WERI-Rb-1 (cell line): Measurements from ENCODE around the gene PATE3.

ENCODE experiments used
- DNase-seq: peaks from one replicate; pipeline ENCODE4 v3.0.0-alpha.2; 2020
- H3K27ac ChIP-seq: fragments of 250-450 bp; sonication (Bioruptor Pico); 2 replicates; pipeline ENCODE4 v1.5.1; 2020; ENCODE audit warnings: mild to moderate bottlenecking, moderate library complexity
- H3K27me3 ChIP-seq: fragments of 250-450 bp; sonication (Bioruptor Pico); 2 replicates; pipeline ENCODE4 v1.5.1; 2021; ENCODE audit warnings: mild to moderate bottlenecking, low read depth, moderate library complexity; ENCODE audit not compliant: insufficient read depth, severe bottlenecking
- H3K36me3 ChIP-seq: fragments of 250-450 bp; sonication (Bioruptor Pico); 2 replicates; pipeline ENCODE4 v1.5.1; 2020; ENCODE audit warnings: mild to moderate bottlenecking, moderate library complexity
- H3K4me3 ChIP-seq: 2 replicates; pipeline ENCODE4 v1.5.1; 2011; ENCODE audit warnings: low read depth, mild to moderate bottlenecking, control low read depth, low read length
- H3K9me3 ChIP-seq: fragments of 250-450 bp; sonication (Bioruptor Pico); 2 replicates; pipeline ENCODE4 v1.5.1; 2021; ENCODE audit warnings: mild to moderate bottlenecking, moderate library complexity; ENCODE audit not compliant: severe bottlenecking
- TF ChIP-seq, protein P1 (sequence below): IDR thresholded peaks from 2 replicates; pipeline ENCODE4 v1.5.1; 2011; ENCODE audit warnings: low read depth, mild to moderate bottlenecking, control low read depth, inconsistent platforms, low read length

The PATE3 gene

DNA sequence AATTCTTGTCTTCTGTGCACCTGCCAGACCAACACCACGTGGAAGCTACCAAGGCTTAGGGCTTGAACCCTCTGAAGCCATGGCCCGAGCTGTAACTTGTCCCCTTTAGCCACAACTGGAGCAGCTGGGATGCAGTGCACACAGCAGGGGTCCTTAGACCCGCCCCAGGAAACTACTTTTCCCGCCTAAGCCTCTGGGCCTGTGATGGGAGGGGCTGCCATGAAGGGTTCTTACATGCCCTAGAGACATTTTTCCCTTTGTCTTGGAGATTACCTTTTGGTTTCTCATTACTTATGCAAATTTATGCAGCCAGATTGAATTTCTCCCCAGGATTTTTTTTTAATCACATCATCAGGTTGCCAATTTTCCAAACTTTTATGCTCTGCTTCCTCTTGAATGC lies 9.7 kb downstream of the PATE3 start:
- H3K27me3 ChIP-seq: no peaks in the 10 kb centered on the region
- TF ChIP-seq, protein P1, sequence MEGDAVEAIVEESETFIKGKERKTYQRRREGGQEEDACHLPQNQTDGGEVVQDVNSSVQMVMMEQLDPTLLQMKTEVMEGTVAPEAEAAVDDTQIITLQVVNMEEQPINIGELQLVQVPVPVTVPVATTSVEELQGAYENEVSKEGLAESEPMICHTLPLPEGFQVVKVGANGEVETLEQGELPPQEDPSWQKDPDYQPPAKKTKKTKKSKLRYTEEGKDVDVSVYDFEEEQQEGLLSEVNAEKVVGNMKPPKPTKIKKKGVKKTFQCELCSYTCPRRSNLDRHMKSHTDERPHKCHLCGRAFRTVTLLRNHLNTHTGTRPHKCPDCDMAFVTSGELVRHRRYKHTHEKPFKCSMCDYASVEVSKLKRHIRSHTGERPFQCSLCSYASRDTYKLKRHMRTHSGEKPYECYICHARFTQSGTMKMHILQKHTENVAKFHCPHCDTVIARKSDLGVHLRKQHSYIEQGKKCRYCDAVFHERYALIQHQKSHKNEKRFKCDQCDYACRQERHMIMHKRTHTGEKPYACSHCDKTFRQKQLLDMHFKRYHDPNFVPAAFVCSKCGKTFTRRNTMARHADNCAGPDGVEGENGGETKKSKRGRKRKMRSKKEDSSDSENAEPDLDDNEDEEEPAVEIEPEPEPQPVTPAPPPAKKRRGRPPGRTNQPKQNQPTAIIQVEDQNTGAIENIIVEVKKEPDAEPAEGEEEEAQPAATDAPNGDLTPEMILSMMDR: no peak
- H3K9me3 ChIP-seq: peaks cover 4% of the 10 kb centered on the region
- no peaks in the 10 kb centered on the region for H3K36me3 ChIP-seq
- H3K4me3 ChIP-seq: no peak overlapping the region
- no peak overlapping the region for H3K27ac ChIP-seq
- DNase-seq: no peak

DNA sequence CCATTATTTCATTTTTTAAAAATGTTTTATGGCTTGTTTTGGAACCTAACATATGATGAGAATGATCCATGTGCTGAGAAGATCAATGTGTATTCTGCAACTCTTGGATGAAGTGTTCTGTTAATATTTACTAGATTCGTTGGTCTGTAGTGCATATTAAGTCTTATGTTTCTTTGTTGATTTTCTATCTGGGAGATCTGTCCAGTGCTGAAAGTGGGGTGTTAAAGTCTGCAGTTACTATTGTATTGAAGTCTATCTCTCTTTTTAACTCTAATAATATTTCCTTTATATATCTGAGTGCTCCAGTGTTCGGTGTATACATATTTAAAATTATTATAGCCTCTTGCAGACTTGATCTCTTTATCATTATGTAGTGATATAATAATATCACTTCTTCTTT lies 11.9 kb downstream of the PATE3 start:
- Histone ChIP-seq H3K9me3 (peaks cover 10% of the 10 kb centered on the region), H3K4me3 (no peak overlapping the region), H3K27me3 (peaks cover 7% of the 10 kb centered on the region), H3K36me3 (no peaks in the 10 kb centered on the region), H3K27ac (no peak overlapping the region)
- DNase-seq: no peak
- TF ChIP-seq, protein P1: no peak

DNA sequence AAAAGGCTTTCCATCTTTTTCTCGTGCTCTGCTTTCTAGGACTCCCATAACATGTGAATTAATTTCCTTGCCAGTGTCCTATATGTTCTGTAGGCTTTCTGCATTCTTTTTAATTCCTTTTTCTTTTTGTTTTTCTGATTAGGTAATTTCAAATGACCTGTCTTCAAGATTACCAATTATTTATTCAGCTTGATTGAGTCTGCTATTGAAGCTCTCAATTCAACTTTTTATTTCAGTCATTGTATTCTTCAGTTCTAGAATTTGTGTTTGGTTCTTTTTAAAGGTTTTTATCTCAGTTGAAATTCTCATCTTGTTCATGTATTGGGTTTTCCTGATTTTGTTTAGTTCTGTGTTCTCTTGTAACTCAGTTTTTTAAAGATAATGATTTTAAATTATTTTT lies 14.5 kb downstream of the PATE3 start:
- H3K36me3 ChIP-seq: no peaks in the 10 kb centered on the region
- H3K27ac ChIP-seq: no peak overlapping the region
- DNase-seq: no peak
- H3K4me3 ChIP-seq: no peak overlapping the region
- TF ChIP-seq, protein P1: no peak
- H3K27me3 ChIP-seq: peaks cover 19% of the 10 kb centered on the region
- H3K9me3 ChIP-seq: peaks cover 10% of the 10 kb centered on the region

DNA sequence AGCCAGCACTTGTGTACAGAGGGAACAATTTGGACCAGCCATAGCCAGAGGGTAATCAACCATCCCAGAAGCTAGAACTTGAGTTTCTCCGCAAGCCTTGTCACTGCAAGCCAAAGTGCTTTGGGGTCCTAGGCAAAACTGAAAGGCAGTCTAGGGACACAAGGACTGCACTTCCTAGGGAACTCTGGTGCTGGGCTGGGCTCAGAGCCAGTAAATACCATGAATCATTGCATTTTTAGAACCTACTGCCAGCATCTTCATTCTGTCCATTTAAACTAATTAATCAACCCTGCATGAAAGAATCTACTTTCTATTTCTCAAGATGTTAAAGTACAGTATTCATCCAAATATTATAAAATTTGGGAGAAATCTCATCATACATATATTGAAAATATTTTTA lies 20.0 kb downstream of the PATE3 start:
- TF ChIP-seq, protein P1: no peak
- Histone ChIP-seq H3K36me3 (no peaks in the 10 kb centered on the region), H3K9me3 (peaks cover 3% of the 10 kb centered on the region), H3K27me3 (peaks cover 23% of the 10 kb centered on the region), H3K27ac (no peak overlapping the region), H3K4me3 (no peak overlapping the region)
- DNase-seq: no peak

DNA sequence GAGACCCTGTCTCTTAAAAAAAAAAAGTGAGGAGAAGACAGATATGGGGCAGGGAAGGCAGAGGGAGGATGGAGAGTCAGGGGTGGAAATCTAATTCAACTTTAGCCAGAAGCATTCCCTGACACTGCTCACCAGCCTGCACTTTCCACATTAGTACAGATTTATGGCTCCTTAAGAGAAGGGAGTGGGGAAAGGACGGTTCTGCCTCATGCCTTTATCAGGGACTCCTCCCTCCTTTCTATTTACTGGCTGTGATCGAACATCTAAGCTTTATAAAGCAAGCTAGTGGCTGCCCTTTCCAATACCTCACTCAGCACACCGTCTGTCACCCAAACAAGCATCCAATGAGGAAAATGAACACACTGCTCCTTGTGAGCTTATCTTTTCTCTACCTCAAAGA lies 45.1 kb downstream of the PATE3 start, which contains the start of gene PATE4:
Gene PATE4 (plus strand): TSS at position 301 of the 400 bp plus-strand sequence. CDS start 44 bp downstream, at position 345.
- no peaks in the 10 kb centered on the region for H3K36me3 ChIP-seq
- H3K9me3 ChIP-seq: no peaks in the 10 kb centered on the region
- peaks cover 44% of the 10 kb centered on the region for H3K27me3 ChIP-seq
- H3K4me3 ChIP-seq: no peak within 1 kb of the TSS
- no peak within 1 kb of the TSS for H3K27ac ChIP-seq
- DNase-seq: no peak
- TF ChIP-seq, protein P1: no peak

DNA sequence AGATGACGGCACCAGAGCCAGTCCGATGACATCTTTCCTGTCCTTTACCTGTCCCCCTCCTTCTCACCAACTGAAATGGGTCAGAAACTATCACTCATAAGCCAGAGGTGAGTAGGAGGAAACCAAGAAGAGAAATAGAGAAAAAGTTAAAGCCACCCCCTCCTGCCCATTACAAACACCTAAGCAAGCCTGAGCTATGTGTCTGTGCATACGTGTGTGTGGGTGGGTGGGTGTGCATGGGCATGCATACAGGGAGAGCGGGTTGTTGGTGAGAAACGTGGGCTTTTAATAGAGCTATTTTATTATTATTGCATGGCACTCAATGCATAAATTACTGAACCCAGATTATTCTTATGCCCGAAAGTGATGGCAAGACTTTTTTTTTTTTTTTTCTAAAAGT lies 47.8 kb downstream of the PATE3 start:
- peaks cover 56% of the 10 kb centered on the region for H3K27me3 ChIP-seq
- no peaks in the 10 kb centered on the region for H3K9me3 ChIP-seq
- no peak for DNase-seq
- H3K4me3 ChIP-seq: no peak overlapping the region
- no peaks in the 10 kb centered on the region for H3K36me3 ChIP-seq
- TF ChIP-seq, protein P1: no peak
- no peak overlapping the region for H3K27ac ChIP-seq
